NCI-H1930 (cell line): Measurements from ENCODE around the gene IL12B.
"Not testable (repeated sequence)": the region's sequence is repeated elsewhere in the genome, so short reads cannot be mapped to it uniquely, and the experiment has no call there.

ENCODE experiments used
- DNase-seq, 2 experiments: peaks; one replicate each; lab custom pipeline; 2025; lab: John Stamatoyannopoulos, UW

IL12B gene

GRCh38 chr5:159332800-159333544 is 2.7 kb upstream of the IL12B start:
- no peak for DNase-seq

GRCh38 chr5:159331093-159331973 is 1.0 kb upstream of the IL12B start:
- peak; percentile 11 to 27 for DNase-seq

DNA sequence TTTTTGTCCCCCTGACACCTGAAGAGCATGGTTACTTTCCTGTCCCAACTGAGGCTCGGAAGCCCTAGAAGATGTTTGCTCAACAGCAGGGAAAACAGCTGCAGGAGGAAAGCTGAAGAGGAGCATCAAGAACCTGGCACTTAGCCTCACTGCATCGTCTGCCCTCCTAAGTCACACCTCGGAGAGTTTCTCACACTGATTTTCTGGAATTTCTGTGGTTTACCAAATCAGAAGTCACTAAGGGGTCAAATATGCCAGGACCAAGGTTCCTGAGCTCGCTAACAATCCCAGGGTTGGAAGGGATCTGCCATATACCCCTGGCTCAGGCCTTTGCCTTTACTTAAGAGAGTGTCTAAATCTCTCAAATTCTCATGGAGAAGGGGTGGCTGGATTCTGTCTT is 5.3 kb downstream of the IL12B start:
- DNase-seq, result no peak

- DNase-seq, result no peak
Measured at GRCh38 chr5:159324102-159324755, 6.1 kb downstream of the IL12B start.

DNA sequence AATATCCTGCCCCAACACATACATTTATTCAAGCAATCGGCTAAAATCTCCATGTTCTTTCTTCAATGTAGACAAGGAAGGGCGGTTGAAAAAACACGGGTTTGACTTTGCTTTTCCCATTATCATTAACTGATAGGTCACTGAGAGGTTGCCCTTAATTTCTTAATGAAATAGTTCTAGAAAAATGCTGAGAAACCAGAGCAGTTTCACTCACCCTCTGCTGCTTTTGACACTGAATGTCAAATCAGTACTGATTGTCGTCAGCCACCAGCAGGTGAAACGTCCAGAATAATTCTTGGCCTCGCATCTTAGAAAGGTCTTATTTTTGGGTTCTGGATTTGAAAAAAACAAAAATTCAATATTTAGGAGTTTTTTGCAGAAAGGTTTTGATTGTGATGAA is 8.1 kb downstream of the IL12B start:
- DNase-seq, result no peak

- DNase-seq, result no peak
Measured at GRCh38 chr5:159319832-159320231, 10.5 kb downstream of the IL12B start.

DNA sequence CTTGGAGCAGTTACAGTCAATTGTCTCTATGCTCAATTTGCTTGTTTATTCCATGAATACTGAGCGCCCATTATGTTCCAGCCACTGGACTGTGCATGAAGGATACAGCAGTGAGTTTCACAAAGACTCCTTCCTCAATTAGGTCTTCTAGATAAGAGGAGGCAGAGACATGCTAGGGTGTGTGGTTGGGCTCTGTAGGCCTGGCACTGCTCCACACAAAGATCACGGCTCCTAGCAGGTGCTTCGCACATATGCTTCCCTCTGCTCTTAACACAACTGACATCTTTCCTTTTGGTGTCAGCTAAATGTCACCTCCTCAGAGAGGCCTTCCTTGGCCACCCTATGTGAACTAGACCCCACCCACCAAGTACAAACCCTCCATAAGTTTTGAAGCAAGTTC is 10.9 kb downstream of the IL12B start:
- DNase-seq, result no peak

- no peak for DNase-seq
Measured at GRCh38 chr5:159318448-159318847, 11.8 kb downstream of the IL12B start.

DNA sequence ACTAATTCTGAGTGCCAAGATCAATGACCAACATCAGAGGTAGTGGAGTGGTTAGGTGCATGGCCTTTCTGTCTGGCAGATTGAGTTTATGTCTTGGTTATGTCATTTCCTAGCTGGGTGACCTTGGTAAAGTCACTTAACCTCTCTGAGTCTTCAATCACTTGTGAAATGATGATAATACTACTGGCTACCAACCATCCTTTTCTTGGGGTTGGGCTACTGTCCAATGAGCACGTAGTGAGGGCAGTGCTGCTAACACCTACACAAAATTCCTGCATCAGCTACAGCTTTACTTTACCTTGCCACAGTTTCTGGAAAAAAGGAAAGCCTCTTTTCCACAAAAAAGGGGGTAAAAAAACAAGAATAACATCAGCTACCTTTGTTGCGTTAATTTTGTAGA is 12.4 kb downstream of the IL12B start:
- no peak for DNase-seq

- no peak for DNase-seq
Measured at GRCh38 chr5:159316519-159317383, 13.5 kb downstream of the IL12B start.

DNA sequence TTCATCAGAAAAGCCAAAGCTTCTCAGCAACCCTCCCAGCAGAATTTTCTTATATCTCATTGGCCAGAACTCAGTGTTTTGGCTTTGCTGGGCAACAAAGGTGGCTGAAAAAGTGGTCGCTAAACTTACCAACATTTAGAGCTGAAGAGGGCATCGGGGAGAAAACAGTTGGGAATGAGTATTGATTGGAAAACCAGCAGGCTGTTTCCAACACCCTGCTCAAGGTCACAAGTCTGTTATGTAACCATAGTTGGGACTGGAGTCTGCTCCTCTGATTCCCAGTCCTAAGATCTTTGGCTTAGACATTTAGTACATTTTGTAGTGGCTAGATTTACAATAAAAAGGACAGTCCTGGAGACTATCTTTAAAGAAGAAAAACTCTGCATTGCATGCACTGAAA is 17.1 kb downstream of the IL12B start:
- DNase-seq, result no peak

DNA sequence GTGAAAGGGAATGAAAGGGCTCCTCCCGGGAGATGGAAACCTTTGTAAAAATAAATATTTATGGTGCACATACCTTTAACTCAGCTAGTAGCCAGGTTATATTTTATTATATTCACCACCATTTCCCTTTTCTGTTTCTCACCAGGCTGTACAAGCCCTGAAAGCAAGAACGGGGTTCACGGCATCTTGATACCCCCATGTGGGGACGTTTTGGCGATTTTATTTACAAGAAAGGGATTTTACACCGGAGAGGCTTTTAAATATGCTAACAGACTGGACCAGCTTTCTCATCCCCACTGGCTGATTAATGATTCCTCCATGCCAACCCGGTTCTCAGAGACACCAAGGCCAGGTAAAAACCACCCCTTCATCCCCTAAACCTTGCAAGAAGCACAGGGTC is 19.2 kb downstream of the IL12B start:
- DNase-seq, result no peak

- DNase-seq, result no peak
Measured at GRCh38 chr5:159310511-159310910, 19.8 kb downstream of the IL12B start.

GRCh38 chr5:159309689-159310433 is 20.4 kb downstream of the IL12B start:
- DNase-seq, result no peak

DNA sequence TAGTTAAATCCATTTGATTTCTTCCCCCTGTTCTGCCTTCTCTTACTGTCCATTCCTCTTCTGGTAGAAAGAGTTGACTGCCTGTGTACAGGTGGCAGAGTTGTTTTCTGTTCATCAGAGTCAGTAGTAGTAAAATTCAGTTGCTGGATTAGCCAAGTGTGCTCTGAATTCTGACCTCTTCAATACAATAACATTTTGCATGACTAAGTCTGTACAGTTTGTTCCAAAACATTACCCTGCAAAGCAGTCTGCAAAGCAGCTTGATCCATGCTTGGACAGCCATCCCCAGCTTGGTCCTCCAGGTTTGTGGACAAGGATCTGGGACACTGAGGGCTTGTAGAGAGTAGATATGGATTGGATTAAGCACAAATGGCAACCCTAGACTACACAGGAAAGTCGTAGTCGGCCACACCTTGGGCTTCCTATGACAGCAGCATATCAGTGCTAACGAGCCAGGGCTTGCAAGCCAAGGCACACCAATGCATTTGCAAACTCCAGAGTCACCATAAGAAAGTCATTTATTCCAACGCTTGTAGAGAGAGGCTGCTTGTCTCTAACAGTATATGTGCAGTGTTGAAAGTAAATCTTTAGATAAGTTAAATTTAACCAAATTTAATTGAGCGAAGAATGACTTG is 25.2 kb downstream of the IL12B start:
- no peak for DNase-seq

GRCh38 chr5:159303286-159303685 is 27.0 kb downstream of the IL12B start:
- DNase-seq, result no peak

DNA sequence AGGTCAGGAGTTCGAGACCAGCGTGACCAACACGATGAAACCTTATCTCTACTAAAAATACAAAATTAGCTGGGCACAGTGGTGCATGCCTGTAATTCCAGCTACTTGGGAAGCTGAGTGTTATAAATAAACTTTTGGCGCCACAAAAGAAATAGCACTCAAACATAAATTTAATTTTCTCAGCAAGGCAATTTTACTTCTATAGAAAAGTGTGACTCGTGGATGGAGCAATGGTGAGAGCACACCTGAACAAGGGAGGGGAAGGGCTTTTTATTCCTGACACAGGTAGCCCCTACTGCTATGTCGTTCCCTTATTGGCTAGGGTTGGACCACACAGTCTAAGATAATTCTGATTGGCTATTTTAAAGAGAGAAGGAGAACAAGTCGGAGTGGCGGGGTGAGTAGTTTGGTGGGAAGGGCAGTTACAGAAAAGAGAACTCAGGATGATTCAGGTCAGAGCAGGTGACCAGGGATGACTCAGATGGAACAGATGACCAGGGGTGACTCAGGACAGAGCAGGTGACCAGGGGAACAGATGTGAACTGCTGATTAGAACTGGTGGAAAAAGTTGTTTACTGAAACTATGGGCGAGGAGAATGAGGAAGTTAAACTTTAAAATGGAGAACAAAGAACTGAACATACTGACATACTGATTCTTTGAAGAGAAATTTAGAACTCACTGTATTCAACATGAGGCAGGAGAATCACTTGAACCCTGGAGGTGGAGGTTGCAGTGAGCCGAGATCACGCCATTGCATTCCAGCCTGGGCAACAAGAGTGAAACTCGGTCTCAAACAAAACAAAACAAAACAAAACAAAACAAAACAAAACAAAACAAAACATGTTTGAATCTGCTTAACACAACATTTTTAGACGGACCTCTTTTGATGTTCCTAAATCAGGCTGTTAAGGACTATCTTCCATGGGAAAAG is 28.1 kb downstream of the IL12B start:
- not testable (repeated sequence) for DNase-seq

GRCh38 chr5:159301466-159301865 is 28.8 kb downstream of the IL12B start:
- DNase-seq, result no peak

- DNase-seq, result not testable (repeated sequence)
Measured at GRCh38 chr5:159297300-159297699, 33.0 kb downstream of the IL12B start.
